Adrenal gland (tissue), 12 donors: ENCODE measurements around the gene VSX1. TPM values are rescaled to one million over a fixed set of nuclear protein-coding genes. Genes with fewer than 3 reads are reported as not detected.
A peak's percentile ranks its signal among the peaks of the same experiment; 100 is the strongest.

ENCODE experiments used
- DNase-seq, 7 donors: peaks; one replicate each; pipeline ENCODE4 v3.0.0-alpha.2; 2019 to 2020
- H3K27ac ChIP-seq, 5 donors: fragments of 200-600 bp; sonication (generic) in 4 of 5; 1 replicate in 3 of 5; 2 replicates in 2 of 5; pipeline versions ENCODE4 v1.5.1 to v1.8.0; 2016 to 2020; ENCODE audit warnings: mild to moderate bottlenecking in 1 of 5
- H3K27me3 ChIP-seq: fragments of 200-600 bp; 2 replicates; pipeline ENCODE4 v1.8.0; 2021
- H3K36me3 ChIP-seq, 2 donors: fragments of 200-600 bp; replicated peaks in 1 of 2; 1 replicate in 1 of 2; 2 replicates in 1 of 2; pipeline versions ENCODE4 v1.5.1 to v1.8.0; 2018 to 2022
- H3K4me1 ChIP-seq, 2 donors: fragments of 200-600 bp; replicated peaks in 1 of 2; 1 replicate in 1 of 2; 2 replicates in 1 of 2; pipeline versions ENCODE4 v1.5.1 to v1.8.0; 2018 to 2021
- H3K4me3 ChIP-seq, 4 donors: fragments of 200-600 bp; sonication (generic) in 3 of 4; one replicate each; pipeline ENCODE4 v1.5.1; 2016 to 2018
- H3K9me3 ChIP-seq, 3 donors: fragments of 200-600 bp; sonication (generic) in 1 of 3; replicated peaks in 1 of 3; 1 replicate in 2 of 3; 2 replicates in 1 of 3; pipeline versions ENCODE4 v1.5.1 to v1.8.0; 2016 to 2021
- CTCF ChIP-seq, 6 experiments: fragments of 450-650 bp in 4 of 6; fragments of 200-600 bp in 2 of 6; sonication (generic) in 1 of 6; IDR thresholded peaks; 1 replicate in 5 of 6; 2 replicates in 1 of 6; pipeline versions ENCODE4 v1.5.1 to v1.8.0; 2016 to 2021; ENCODE audit warnings: antibody characterized with exemption in 6 of 6, mild to moderate bottlenecking in 2 of 6, moderate library complexity in 1 of 6
- POLR2A ChIP-seq, 2 donors: fragments of 450-650 bp; IDR thresholded peaks; one replicate each; pipeline ENCODE4 v1.6.1; 2017; ENCODE audit warnings: antibody characterized with exemption in 2 of 2, mild to moderate bottlenecking in 2 of 2, moderate library complexity in 1 of 2
- WGBS, 4 donors: extraction: QIAGEN DNeasy Blood & Tissue Kit in 2 of 4; methylation state at CpG; one replicate each; pipeline versions ENCODE4 v1.1.5 to v1.1.7; 2013 to 2017; 5-methylcytosine and 5-hydroxymethylcytosine counted together
- intact Hi-C, 2 donors: fragments of 100-400 bp; cut with DNase I; formaldehyde crosslinking; loops; one replicate each; pipeline versions ENCODE4 v1.14.1 to v1.15.0; 2022 to 2023
- polyA plus RNA-seq, 3 donors: library from polyadenylated mRNA; stranded (reverse); fragments of 200-250 nt in 2 of 3; fragments of 350-450 nt in 1 of 3; fragmentation: Illumina TruSeq in 1 of 3; extraction: RNeasy Lipid Tissue Mini Kit (QIAGEN cat#74804) in 1 of 3; gene quantifications; one replicate each; pipeline ENCODE4 v1.2.3, GENCODE V29; 2013 to 2014
- total RNA-seq, 9 donors: library from RNA; depleted of rRNA in 4 of 9; stranded (reverse); fragments of >200 nt in 4 of 9; fragments of 120-200 nt in 1 of 9; fragmentation: NEBNext Ultra II Directional in 1 of 9; extraction: Animal tissue kit (Norgen Biotek cat#: 25700) in 1 of 9; gene quantifications; one replicate each; pipeline versions ENCODE4 v1.1.0 to v1.2.4, GENCODE V29; 2013 to 2023
- donor health status: healthy with polysubstance abuse.
- donor health status: Bipolar disorder and iron deficiency.
- donor health status: DM: yes; HTN: yes; CAD: no.
- donor health status: DM: no; HTN: no; CAD: no.
- donor health status: DM: no; HTN: no; CAD: no.
- donor health status: DM: yes; HTN: yes; CAD: no.

Gene VSX1
- total and polyA plus RNA-seq, 12 donors, result 0.06 to 2.2 (median 0.52) TPM; not detected in 1

GRCh38 chr20:25062841-25063240 lies 19.1 kb downstream of the VSX1 start:
- no peaks in the 10 kb centered on the region for H3K27me3 ChIP-seq
- WGBS, 4 donors, result 79 to 84% (median 81%) methylated on average over 7 of the region's 7 CpGs
- H3K4me3 ChIP-seq, result no peak overlapping the region
- TF ChIP-seq CTCF (IDR thresholded peaks at IDR 0.05) (no peak), POLR2A (IDR thresholded peaks at IDR 0.05) (no peak)
- intact Hi-C loops, result loop anchor here (2.0 to 10.0 kb wide), 2 partner anchors 68 to 332 kb away; partner anchors contain the start of gene ABHD12 (in 1 of the 2)
- no peak overlapping the region for H3K27ac ChIP-seq
- no peaks in the 10 kb centered on the region for H3K9me3 ChIP-seq
- H3K4me1 ChIP-seq, result peaks cover 5 to 12% of the 10 kb centered on the region in 2 donors
- no peaks in the 10 kb centered on the region for H3K36me3 ChIP-seq
- peak in 1 of 7 donors; percentile 2 for DNase-seq

GRCh38 chr20:25061821-25062530 lies 20.0 kb downstream of the VSX1 start:
- Histone ChIP-seq H3K27ac (no peak overlapping the region), H3K4me3 (no peak overlapping the region), H3K4me1 (peaks cover 8 to 13% of the 10 kb centered on the region in 2 donors), H3K36me3 (no peaks in the 10 kb centered on the region), H3K9me3 (no peaks in the 10 kb centered on the region), H3K27me3 (no peaks in the 10 kb centered on the region)
- DNase-seq, result peak in 2 of 7 donors; percentile 1 to 4
- WGBS, 4 donors, result 76 to 82% (median 80%) methylated on average over 8 to 15 of the region's 15 CpGs
- intact Hi-C loops, result loop anchor here (2.0 to 10.0 kb wide), 2 partner anchors 67 to 333 kb away; partner anchors contain the start of gene ABHD12 (in 1 of the 2)
- TF ChIP-seq POLR2A (IDR thresholded peaks at IDR 0.05) (no peak), CTCF (IDR thresholded peaks at IDR 0.05) (no peak)

GRCh38 chr20:25061103-25061799 lies 20.7 kb downstream of the VSX1 start:
- DNase-seq, result peak in 2 of 7 donors; percentile 2 to 4
- TF ChIP-seq CTCF (IDR thresholded peaks at IDR 0.05) (no peak), POLR2A (IDR thresholded peaks at IDR 0.05) (no peak)
- Histone ChIP-seq H3K27me3 (no peaks in the 10 kb centered on the region), H3K27ac (no peak overlapping the region), H3K4me3 (no peak overlapping the region), H3K9me3 (no peaks in the 10 kb centered on the region), H3K36me3 (no peaks in the 10 kb centered on the region), H3K4me1 (peaks cover 15 to 20% of the 10 kb centered on the region in 2 donors)
- 74 to 84% (median 79%) methylated on average over 7 of the region's 7 CpGs for WGBS, 4 donors
- intact Hi-C loops, result loop anchor here in 1 of 2 donors (10.0 kb wide), 1 partner anchor 334 kb away; the partner anchor contains the start of gene ABHD12

GRCh38 chr20:25059866-25060465 lies 22.0 kb downstream of the VSX1 start:
- 81 to 87% (median 85%) methylated on average over 3 to 8 of the region's 8 CpGs for WGBS, 4 donors

More at GRCh38 chr20:25059866-25060465, 22.0 kb downstream of the VSX1 start:
- Histone ChIP-seq H3K9me3 (no peaks in the 10 kb centered on the region), H3K4me3 (no peak overlapping the region), H3K36me3 (no peaks in the 10 kb centered on the region), H3K27me3 (no peaks in the 10 kb centered on the region), H3K27ac (no peak overlapping the region), H3K4me1 (peaks cover 20 to 33% of the 10 kb centered on the region in 2 donors)
- intact Hi-C loops, result loop anchor here in 1 of 2 donors (10.0 kb wide), 1 partner anchor 335 kb away; the partner anchor contains the start of gene ABHD12
- peak in 2 of 7 donors; percentile 8 to 12 for DNase-seq
- TF ChIP-seq POLR2A (IDR thresholded peaks at IDR 0.05) (no peak), CTCF (IDR thresholded peaks at IDR 0.05) (no peak)
